ENCODE data around the gene TMED1. TPM values are rescaled to one million over a fixed set of nuclear protein-coding genes. Genes with fewer than 3 reads are reported as not detected.

The TMED1 gene
- total and polyA plus RNA-seq, 2 of the 8 experiments (the other 6 are each of a cell fraction or from before 2014, with no cell fraction given) = 26.9 to 31.9 TPM

GRCh38 chr19:10842788-10843187 is 6.8 kb upstream of the TMED1 start (continued):
- TF ChIP-seq CHD7 (IDR thresholded peaks at IDR 0.05; ENCODE audit: insufficient replicate concordance, low read length) = no peak
- peak in 2 of 3 experiments; percentile 13 to 17; a peak in 2 of 4 replicates for TF ChIP-seq CTCF (IDR thresholded peaks at IDR 0.05; ENCODE audit: control extremely low read depth in 1 of 3, insufficient read depth in 1 of 3, low read depth in 1 of 3, low read length in 3 of 3)
- no peak for TF ChIP-seq SIN3A (conservative IDR thresholded peaks at IDR 0.05 in 1 of 2, IDR thresholded peaks at IDR 0.05 in 1 of 2; ENCODE audit: low read depth in 1 of 2, low read length in 2 of 2)
- TF ChIP-seq CBX8 (IDR thresholded peaks at IDR 0.05; ENCODE audit: borderline replicate concordance, low read depth, low read length) = no peak
- TF ChIP-seq CHD2 (IDR thresholded peaks at IDR 0.05; ENCODE audit: low read length) = no peak
